DOHH2 (cell line): Measurements from ENCODE around the gene SORBS2.

Experiments
- H3F3A ChIP-seq: fragments of 200-600 bp; sonication (generic), shearing (Covaris generic); 2 replicates; pipeline ENCODE4 v1.6.0; 2016; ENCODE audit warnings: antibody characterized with exemption, mild to moderate bottlenecking; ENCODE audit not compliant: control insufficient read depth, insufficient read depth
- H3K27ac ChIP-seq: fragments of 200-600 bp; sonication (generic); 2 replicates; pipeline ENCODE4 v1.5.1; 2014; ENCODE audit warnings: low read depth, mild to moderate bottlenecking, low read length, moderate library complexity
- H3K27me3 ChIP-seq: fragments of 200-600 bp; sonication (generic); 2 replicates; pipeline ENCODE4 v1.6.1; 2014; ENCODE audit warnings: mild to moderate bottlenecking, low read length, mixed read lengths; ENCODE audit not compliant: control insufficient read depth
- H3K36me3 ChIP-seq: fragments of 200-600 bp; sonication (generic); 2 replicates; pipeline ENCODE4 v1.6.1; 2014; ENCODE audit warnings: mild to moderate bottlenecking, low read length, moderate library complexity, mixed read lengths; ENCODE audit not compliant: control insufficient read depth
- H3K4me1 ChIP-seq: fragments of 200-600 bp; sonication (generic); 2 replicates; pipeline ENCODE4 v1.6.1; 2014; ENCODE audit warnings: mild to moderate bottlenecking, low read length, mixed read lengths; ENCODE audit not compliant: control insufficient read depth
- H3K4me2 ChIP-seq: fragments of 200-600 bp; sonication (generic); 2 replicates; pipeline ENCODE4 v1.6.0; 2014; ENCODE audit warnings: mild to moderate bottlenecking, low read length, moderate library complexity
- H3K4me3 ChIP-seq: fragments of 200-600 bp; sonication (generic); 2 replicates; pipeline ENCODE4 v1.5.1; 2014; ENCODE audit warnings: mild to moderate bottlenecking, low read length, mixed read lengths
- H3K79me2 ChIP-seq: fragments of 200-600 bp; sonication (generic); 2 replicates; pipeline ENCODE4 v1.6.1; 2014; ENCODE audit warnings: mild to moderate bottlenecking, low read length, mixed read lengths; ENCODE audit not compliant: control insufficient read depth
- H3K9me2 ChIP-seq: fragments of 200-600 bp; sonication (generic); replicated peaks from 2 replicates; pipeline ENCODE4 v1.6.1; 2014; ENCODE audit warnings: mild to moderate bottlenecking, low read length, mixed read lengths; ENCODE audit not compliant: control insufficient read depth
- H3K9me3 ChIP-seq: fragments of 200-600 bp; sonication (generic); 2 replicates; pipeline ENCODE4 v1.6.1; 2014; ENCODE audit warnings: antibody characterized with exemption, low read length, mixed read lengths; ENCODE audit not compliant: control insufficient read depth, insufficient read depth
- H4K20me1 ChIP-seq: fragments of 200-600 bp; sonication (generic); 2 replicates; pipeline ENCODE4 v1.6.0; 2014; ENCODE audit warnings: low read depth, mild to moderate bottlenecking, antibody characterized with exemption, low read length, moderate library complexity; ENCODE audit not compliant: control insufficient read depth, insufficient read depth
- EZH2phosphoT487 ChIP-seq: fragments of 200-600 bp; sonication (generic); IDR thresholded peaks from 2 replicates; pipeline ENCODE4 v1.6.1; 2017; ENCODE audit warnings: borderline replicate concordance, mild to moderate bottlenecking, antibody characterized with exemption, low read length, moderate library complexity, mixed read lengths
- TF ChIP-seq, protein P1 (sequence below): fragments of 200-600 bp; sonication (generic); IDR thresholded peaks from one replicate; pipeline ENCODE4 v1.5.1; 2014; ENCODE audit warnings: antibody characterized with exemption, mild to moderate bottlenecking, low read depth, low read length; ENCODE audit not compliant: poor library complexity, severe bottlenecking

The SORBS2 gene

DNA sequence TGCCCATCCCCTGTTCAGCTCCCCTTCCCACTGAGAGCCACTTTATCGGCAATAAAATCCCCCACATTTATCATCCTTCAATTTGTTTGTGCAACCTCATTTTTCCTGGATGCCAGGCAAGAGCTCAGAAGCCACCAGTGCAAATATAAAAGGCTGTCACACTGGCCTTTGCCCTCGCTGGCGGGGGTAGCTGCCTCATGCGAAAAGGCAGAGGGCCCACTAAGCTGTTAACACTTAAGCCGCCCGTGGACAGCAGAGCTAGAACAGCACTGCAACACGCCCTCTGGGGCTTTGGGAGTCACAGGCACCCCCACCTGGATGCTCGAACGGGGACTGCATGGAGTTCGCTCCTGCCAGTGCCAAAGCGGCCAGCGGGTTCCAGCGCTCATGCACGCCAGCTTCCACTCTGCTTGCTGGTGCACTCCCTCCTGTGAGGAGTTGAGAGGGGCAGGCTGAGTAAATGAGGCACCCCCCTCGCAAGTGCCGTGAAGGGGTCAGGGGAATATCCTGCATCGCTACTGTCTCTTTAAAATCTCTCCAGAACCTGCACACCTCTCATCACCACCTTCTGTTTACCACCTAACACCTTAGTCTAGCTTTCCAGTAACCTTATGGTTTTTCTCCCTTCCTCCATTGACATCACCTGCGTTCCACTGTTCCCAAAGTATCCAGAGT is 99.5 kb downstream of the SORBS2 start:
- Histone ChIP-seq H3K9me3 (no peaks in the 10 kb centered on the region), H3K4me2 (no peak overlapping the region), H3F3A (no peaks in the 10 kb centered on the region), H3K27me3 (no peaks in the 10 kb centered on the region), H3K4me1 (no peaks in the 10 kb centered on the region), H3K9me2 (no peaks in the 10 kb centered on the region), H4K20me1 (no peaks in the 10 kb centered on the region), H3K27ac (no peak overlapping the region), H3K79me2 (no peaks in the 10 kb centered on the region), H3K4me3 (no peak overlapping the region), H3K36me3 (no peaks in the 10 kb centered on the region)
- no peak for TF ChIP-seq EZH2phosphoT487
- TF ChIP-seq, protein P1, sequence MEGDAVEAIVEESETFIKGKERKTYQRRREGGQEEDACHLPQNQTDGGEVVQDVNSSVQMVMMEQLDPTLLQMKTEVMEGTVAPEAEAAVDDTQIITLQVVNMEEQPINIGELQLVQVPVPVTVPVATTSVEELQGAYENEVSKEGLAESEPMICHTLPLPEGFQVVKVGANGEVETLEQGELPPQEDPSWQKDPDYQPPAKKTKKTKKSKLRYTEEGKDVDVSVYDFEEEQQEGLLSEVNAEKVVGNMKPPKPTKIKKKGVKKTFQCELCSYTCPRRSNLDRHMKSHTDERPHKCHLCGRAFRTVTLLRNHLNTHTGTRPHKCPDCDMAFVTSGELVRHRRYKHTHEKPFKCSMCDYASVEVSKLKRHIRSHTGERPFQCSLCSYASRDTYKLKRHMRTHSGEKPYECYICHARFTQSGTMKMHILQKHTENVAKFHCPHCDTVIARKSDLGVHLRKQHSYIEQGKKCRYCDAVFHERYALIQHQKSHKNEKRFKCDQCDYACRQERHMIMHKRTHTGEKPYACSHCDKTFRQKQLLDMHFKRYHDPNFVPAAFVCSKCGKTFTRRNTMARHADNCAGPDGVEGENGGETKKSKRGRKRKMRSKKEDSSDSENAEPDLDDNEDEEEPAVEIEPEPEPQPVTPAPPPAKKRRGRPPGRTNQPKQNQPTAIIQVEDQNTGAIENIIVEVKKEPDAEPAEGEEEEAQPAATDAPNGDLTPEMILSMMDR: no peak

DNA sequence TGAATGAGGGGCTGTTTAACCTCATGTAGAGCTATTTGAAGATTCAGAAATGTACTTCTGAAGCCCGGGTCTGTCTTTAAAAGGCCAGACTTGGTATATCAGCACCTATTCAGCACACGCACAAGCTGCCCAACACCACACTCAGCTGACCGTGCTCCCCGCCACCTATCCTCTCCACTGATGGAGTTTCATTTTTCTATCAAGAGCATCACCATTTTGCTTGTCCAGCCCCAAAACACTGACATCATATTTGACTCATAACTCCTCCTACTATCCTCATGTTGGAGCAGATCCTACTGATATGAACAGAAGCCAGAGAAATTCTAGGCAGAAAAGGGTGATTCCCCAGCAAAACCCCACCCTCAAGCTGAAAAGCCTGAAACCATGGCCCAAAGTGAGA is 100.3 kb downstream of the SORBS2 start:
- no peaks in the 10 kb centered on the region for H4K20me1 ChIP-seq
- no peaks in the 10 kb centered on the region for H3K4me1 ChIP-seq
- H3K9me3 ChIP-seq: no peaks in the 10 kb centered on the region
- H3K4me2 ChIP-seq: no peak overlapping the region
- H3F3A ChIP-seq: no peaks in the 10 kb centered on the region
- H3K27me3 ChIP-seq: no peaks in the 10 kb centered on the region
- H3K36me3 ChIP-seq: no peaks in the 10 kb centered on the region
- H3K9me2 ChIP-seq: no peaks in the 10 kb centered on the region
- H3K27ac ChIP-seq: no peak overlapping the region
- H3K79me2 ChIP-seq: no peaks in the 10 kb centered on the region
- TF ChIP-seq, protein P1: no peak
- TF ChIP-seq EZH2phosphoT487: no peak
- H3K4me3 ChIP-seq: no peak overlapping the region

DNA sequence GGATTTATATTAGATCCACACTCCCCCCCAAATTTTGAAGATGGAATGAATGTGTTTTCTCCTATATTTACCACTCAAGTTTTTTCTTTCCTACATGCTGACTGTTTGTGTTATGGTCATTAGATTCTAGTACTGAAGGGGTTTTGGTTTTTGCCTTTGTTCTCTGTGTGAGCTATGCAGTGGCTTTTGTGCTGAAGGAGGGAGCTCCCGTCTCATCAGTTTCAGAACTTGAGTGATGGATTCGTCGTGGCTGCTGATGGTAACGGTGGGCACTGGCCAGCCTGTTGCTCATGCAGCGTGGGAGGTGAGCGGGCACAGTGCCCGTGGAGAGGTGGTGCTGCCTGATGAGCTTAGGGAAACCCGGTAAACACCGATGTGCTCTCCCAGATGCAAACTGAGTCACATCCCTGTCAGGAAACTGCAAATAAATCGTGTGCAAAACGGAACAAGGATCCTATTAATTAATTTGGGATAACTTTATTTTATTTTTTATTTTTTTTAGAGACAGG is 101.5 kb downstream of the SORBS2 start:
- no peaks in the 10 kb centered on the region for H3F3A ChIP-seq
- no peak overlapping the region for H3K27ac ChIP-seq
- no peaks in the 10 kb centered on the region for H3K79me2 ChIP-seq
- H3K4me2 ChIP-seq: no peak overlapping the region
- H3K4me1 ChIP-seq: no peaks in the 10 kb centered on the region
- H3K9me2 ChIP-seq: no peaks in the 10 kb centered on the region
- no peak overlapping the region for H3K4me3 ChIP-seq
- H3K27me3 ChIP-seq: no peaks in the 10 kb centered on the region
- no peaks in the 10 kb centered on the region for H3K9me3 ChIP-seq
- no peaks in the 10 kb centered on the region for H3K36me3 ChIP-seq
- no peak for TF ChIP-seq EZH2phosphoT487
- TF ChIP-seq, protein P1: no peak
- H4K20me1 ChIP-seq: no peaks in the 10 kb centered on the region
